ENCODE data around the gene SLC23A1. TPM values are rescaled to one million over a fixed set of nuclear protein-coding genes. Genes with fewer than 3 reads are reported as not detected.

Gene SLC23A1
- total and polyA plus RNA-seq, 2 of the 13 experiments (the other 11 are each of a cell fraction or from before 2014, with no cell fraction given) = 6.0 to 6.6 TPM

DNA sequence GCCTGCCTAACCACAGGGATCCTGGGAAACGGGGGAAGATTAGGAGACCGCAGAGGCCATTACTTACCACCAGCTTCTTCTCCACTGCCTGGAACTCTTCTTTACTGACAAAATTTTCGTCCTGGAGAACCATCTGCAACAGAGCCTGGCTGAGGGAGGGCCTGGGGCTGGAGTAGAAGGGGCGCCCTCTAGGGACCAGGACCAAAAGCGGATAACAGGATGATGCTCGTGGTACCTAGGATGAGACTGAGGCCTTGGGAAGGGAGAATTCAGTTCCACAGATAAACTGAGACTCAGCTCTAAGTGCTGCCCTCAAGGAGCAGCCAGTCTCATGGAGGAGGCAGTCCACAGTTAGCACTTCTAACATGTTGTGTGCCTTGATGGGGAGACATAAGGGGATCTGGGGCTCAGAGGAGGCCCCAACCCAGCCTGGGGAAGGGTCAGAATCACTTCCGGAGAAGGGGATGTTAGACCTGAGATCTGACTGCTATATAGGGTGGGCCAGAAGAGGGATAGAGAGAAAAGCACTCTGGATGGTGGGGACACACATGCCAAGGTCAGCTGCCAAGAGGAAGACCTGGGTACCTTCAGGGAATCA, 19.6 kb upstream of the SLC23A1 start (continued):
- 0 out of 2 replicates have a peak, but pooled peaks have one; percentile 4 for TF ChIP-seq MEIS1 (CRISPR knock-in tag; IDR thresholded peaks at IDR 0.05; ENCODE audit: borderline replicate concordance)
- no peak for TF ChIP-seq ZNF644 (CRISPR knock-in tag; IDR thresholded peaks at IDR 0.05; ENCODE audit: low read depth)
- no peak for TF ChIP-seq ZFP41 (CRISPR knock-in tag; IDR thresholded peaks at IDR 0.05; ENCODE audit: borderline replicate concordance)
- TF ChIP-seq, protein P1, sequence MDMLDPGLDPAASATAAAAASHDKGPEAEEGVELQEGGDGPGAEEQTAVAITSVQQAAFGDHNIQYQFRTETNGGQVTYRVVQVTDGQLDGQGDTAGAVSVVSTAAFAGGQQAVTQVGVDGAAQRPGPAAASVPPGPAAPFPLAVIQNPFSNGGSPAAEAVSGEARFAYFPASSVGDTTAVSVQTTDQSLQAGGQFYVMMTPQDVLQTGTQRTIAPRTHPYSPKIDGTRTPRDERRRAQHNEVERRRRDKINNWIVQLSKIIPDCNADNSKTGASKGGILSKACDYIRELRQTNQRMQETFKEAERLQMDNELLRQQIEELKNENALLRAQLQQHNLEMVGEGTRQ (IDR thresholded peaks at IDR 0.05; ENCODE audit: low read depth, low read length) = no peak
- TF ChIP-seq, protein P1 (CRISPR knock-in tag; IDR thresholded peaks at IDR 0.05; ENCODE audit: borderline replicate concordance) = no peak
- TF ChIP-seq, protein P2, sequence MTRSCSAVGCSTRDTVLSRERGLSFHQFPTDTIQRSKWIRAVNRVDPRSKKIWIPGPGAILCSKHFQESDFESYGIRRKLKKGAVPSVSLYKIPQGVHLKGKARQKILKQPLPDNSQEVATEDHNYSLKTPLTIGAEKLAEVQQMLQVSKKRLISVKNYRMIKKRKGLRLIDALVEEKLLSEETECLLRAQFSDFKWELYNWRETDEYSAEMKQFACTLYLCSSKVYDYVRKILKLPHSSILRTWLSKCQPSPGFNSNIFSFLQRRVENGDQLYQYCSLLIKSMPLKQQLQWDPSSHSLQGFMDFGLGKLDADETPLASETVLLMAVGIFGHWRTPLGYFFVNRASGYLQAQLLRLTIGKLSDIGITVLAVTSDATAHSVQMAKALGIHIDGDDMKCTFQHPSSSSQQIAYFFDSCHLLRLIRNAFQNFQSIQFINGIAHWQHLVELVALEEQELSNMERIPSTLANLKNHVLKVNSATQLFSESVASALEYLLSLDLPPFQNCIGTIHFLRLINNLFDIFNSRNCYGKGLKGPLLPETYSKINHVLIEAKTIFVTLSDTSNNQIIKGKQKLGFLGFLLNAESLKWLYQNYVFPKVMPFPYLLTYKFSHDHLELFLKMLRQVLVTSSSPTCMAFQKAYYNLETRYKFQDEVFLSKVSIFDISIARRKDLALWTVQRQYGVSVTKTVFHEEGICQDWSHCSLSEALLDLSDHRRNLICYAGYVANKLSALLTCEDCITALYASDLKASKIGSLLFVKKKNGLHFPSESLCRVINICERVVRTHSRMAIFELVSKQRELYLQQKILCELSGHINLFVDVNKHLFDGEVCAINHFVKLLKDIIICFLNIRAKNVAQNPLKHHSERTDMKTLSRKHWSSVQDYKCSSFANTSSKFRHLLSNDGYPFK (CRISPR knock-in tag; IDR thresholded peaks at IDR 0.05; ENCODE audit: borderline replicate concordance) = no peak
- no peak for TF ChIP-seq FIP1L1 (IDR thresholded peaks at IDR 0.05; ENCODE audit: borderline replicate concordance, insufficient read depth, low read depth, low read length)
- TF ChIP-seq, protein P3, sequence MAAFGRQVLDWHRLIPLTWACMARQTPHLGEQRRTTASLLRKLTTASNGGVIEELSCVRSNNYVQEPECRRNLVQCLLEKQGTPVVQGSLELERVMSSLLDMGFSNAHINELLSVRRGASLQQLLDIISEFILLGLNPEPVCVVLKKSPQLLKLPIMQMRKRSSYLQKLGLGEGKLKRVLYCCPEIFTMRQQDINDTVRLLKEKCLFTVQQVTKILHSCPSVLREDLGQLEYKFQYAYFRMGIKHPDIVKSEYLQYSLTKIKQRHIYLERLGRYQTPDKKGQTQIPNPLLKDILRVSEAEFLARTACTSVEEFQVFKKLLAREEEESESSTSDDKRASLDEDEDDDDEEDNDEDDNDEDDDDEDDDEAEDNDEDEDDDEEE (CRISPR knock-in tag; IDR thresholded peaks at IDR 0.05) = 0 out of 2 replicates have a peak, but pooled peaks have one; percentile 22
- TF ChIP-seq ZNF101 (CRISPR knock-in tag; IDR thresholded peaks at IDR 0.05; ENCODE audit: borderline replicate concordance, low read depth) = no peak
- TF ChIP-seq KLF15 (CRISPR knock-in tag; IDR thresholded peaks at IDR 0.05; ENCODE audit: borderline replicate concordance) = no peak
- TF ChIP-seq SMC3 (IDR thresholded peaks at IDR 0.05; ENCODE audit: low read length) = peak; percentile 44; the same call in 1 of the 2 replicates
- no peak for TF ChIP-seq TAF15 (IDR thresholded peaks at IDR 0.05; ENCODE audit: low read depth, low read length, poor library complexity, severe bottlenecking)
- TF ChIP-seq RAD21 (CRISPR knock-in tag; IDR thresholded peaks at IDR 0.05) = 0 out of 2 replicates have a peak, but pooled peaks have one; percentile 13
- no peak for TF ChIP-seq GTF3A (CRISPR knock-in tag; conservative IDR thresholded peaks at IDR 0.05)
- TF ChIP-seq BCL6 (CRISPR knock-in tag; IDR thresholded peaks at IDR 0.05) = no peak
- no peak for TF ChIP-seq GATAD2A (CRISPR knock-in tag; IDR thresholded peaks at IDR 0.05)
- TF ChIP-seq TSC22D2 (CRISPR knock-in tag; IDR thresholded peaks at IDR 0.05; ENCODE audit: borderline replicate concordance) = no peak
- TF ChIP-seq ZNF674 (CRISPR knock-in tag; IDR thresholded peaks at IDR 0.05; ENCODE audit: low read depth) = no peak
- TF ChIP-seq, protein P4, sequence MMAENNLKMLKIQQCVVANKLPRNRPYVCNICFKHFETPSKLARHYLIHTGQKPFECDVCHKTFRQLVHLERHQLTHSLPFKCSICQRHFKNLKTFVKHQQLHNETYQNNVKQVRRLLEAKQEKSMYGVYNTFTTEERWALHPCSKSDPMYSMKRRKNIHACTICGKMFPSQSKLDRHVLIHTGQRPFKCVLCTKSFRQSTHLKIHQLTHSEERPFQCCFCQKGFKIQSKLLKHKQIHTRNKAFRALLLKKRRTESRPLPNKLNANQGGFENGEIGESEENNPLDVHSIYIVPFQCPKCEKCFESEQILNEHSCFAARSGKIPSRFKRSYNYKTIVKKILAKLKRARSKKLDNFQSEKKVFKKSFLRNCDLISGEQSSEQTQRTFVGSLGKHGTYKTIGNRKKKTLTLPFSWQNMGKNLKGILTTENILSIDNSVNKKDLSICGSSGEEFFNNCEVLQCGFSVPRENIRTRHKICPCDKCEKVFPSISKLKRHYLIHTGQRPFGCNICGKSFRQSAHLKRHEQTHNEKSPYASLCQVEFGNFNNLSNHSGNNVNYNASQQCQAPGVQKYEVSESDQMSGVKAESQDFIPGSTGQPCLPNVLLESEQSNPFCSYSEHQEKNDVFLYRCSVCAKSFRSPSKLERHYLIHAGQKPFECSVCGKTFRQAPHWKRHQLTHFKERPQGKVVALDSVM (CRISPR knock-in tag; IDR thresholded peaks at IDR 0.05) = no peak
- no peak for TF ChIP-seq HOXA9 (CRISPR knock-in tag; IDR thresholded peaks at IDR 0.05; ENCODE audit: borderline replicate concordance)

Data from HepG2 (cell line).